ENCODE results near the gene GHRHR. TPM values are rescaled to one million over a fixed set of nuclear protein-coding genes. Genes with fewer than 3 reads are reported as not detected.

Gene GHRHR
- total RNA-seq, 4 donors from 2014 or later: not detected

DNA sequence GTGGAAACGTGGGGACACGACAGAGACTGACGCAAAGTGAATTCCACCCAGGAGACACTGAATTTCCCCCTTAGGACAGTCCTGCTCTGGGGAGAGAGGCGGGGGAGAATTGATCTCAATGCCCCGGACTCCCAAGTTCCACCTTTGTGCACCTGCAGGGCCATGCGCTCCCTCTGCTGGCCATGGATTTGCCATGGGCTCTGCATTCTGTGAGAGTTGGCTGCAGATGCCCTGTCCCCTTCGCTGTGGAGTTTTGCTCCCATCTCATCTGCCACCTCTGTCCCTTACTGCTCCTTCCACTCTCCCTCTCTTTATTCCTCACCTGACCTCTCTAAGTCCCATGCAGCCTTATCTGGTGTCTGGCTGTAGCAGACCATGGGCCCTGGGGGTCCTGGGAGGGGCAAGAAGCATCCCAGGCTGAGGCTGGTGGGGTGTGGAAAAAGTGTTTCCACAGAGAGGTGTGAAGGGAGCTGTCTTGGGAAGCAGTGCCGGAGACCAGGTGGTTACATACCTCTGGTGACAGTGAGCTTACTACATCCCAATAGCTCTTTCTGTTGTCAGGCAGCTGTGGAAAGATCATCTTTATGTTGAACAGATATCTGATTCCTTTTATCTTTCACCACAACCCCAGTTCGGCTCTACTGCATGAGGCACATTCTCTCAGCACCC, 14.3 kb downstream of the GHRHR start:
- TF ChIP-seq, protein P1, sequence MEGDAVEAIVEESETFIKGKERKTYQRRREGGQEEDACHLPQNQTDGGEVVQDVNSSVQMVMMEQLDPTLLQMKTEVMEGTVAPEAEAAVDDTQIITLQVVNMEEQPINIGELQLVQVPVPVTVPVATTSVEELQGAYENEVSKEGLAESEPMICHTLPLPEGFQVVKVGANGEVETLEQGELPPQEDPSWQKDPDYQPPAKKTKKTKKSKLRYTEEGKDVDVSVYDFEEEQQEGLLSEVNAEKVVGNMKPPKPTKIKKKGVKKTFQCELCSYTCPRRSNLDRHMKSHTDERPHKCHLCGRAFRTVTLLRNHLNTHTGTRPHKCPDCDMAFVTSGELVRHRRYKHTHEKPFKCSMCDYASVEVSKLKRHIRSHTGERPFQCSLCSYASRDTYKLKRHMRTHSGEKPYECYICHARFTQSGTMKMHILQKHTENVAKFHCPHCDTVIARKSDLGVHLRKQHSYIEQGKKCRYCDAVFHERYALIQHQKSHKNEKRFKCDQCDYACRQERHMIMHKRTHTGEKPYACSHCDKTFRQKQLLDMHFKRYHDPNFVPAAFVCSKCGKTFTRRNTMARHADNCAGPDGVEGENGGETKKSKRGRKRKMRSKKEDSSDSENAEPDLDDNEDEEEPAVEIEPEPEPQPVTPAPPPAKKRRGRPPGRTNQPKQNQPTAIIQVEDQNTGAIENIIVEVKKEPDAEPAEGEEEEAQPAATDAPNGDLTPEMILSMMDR (IDR thresholded peaks at IDR 0.05; ENCODE audit: low read depth): no peak

DNA sequence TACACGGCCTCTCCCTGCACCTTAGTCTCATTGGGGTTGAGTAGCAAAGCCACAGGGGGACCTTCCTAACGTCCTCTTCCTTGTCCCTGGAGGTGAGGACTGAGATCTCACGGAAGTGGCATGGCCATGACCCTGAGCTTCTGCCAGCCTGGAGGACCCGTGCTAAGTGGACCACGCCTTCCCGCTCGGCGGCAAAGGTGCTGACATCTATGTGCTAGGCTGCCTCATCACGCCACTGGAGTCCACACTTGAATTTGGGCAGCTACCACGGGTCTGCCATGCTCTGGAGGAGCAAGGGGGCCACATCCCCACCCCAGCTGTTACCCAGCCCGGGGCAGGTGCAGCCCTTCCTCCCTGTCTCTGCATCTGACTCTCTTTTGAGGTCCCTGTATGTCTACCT, 15.3 kb downstream of the GHRHR start:
- TF ChIP-seq, protein P1 (IDR thresholded peaks at IDR 0.05; ENCODE audit: low read depth): no peak

DNA sequence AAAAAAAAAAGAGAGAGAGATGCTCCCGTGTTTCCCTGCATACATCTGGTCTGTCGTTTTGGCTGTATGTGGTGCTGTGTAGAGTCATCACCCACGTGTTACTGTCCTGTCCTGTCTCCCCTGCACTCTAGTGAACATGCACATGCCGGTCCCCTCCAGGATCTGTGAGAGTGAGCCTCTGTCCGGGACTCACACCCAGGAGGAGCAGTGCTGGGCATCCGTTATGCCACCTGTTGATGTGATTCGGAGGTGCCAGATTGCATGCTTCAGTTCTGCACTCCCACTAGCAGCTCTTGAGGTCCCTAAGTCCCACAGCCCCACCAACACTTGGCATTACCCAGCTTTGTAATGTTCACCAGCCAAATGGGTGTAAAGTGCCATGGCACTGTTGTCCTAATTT, 16.4 kb downstream of the GHRHR start:
- TF ChIP-seq, protein P1 (IDR thresholded peaks at IDR 0.05; ENCODE audit: low read depth): no peak

DNA sequence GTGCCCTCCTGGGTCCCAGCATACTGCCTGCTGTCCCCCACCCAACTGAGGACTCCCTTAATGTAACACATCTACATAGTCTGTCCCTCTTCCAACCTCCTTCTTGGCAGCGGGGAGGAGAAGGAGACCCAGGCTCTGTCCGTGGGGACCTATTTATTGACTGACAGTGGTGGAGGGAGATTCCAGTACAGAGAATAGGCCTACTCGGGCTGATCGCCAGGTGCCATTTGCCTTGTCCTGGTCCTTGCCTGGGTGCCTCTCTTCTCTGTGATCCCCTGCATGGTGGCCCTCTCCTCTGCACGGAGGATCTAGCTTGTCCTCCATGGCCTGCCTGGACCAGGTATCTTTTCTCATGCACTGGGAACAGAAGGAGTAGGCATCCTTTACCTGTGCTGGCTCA, 17.0 kb downstream of the GHRHR start:
- TF ChIP-seq, protein P1 (IDR thresholded peaks at IDR 0.05; ENCODE audit: low read depth): no peak

DNA sequence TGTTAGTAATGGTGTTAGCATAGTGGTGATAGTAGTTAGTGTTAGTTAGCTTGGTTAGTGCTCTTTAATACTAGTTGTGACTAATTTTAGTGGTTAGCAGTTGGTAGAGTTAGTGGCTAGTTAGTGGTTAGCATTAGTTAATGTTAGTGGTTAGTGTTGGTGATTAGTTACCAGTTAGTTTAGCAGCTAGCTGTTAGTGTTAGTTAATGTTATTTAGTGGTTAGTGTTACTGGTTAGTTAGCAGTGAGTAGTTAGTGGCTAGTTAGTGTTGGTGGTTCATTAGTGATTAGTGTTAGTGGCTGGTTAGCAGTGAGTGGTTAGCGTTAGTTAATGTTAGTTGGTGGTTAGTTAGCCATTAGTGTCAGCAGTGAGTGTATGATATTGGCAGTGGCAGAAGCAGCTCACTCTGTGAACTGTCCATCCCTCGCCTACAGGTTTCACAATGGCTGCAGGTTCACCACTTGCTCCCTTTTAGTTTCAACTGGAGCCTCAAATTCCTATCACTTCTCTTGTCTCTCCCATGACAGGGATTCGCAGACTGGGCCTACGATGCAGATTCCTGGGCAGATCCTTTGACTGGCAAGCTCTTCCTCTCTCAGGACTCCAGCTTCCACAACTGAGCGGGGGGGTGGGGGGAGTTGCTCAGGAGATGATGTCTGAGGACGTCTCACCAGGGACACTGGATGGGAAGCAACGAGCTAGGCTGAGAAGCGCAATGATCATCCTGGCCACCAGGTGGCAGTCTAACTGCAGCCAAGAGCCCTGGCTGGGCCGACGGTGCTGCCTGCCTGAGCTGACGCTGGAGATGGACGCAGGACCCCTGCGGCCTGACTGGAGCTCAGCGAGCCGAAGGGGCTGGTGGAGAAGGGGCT, 19.5 kb downstream of the GHRHR start:
- TF ChIP-seq, protein P1 (IDR thresholded peaks at IDR 0.05; ENCODE audit: low read depth): no peak

DNA sequence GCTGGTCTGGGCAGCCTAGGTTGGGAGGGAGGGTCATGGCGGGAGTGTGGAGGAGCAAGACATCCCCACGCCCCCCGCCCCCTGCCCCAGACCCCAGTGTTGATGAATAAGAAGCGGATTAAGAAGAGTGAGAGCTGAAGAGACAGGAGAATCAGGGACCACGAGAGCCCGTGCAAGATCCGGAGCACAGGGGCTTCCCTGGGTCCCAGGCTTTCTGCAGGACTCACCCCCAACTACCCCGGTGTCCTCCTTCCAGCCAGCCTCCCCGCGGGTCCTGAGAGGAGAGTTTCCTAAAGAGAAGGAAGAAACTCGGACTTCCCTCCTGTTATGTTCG, 20.1 kb downstream of the GHRHR start:
- TF ChIP-seq, protein P1 (IDR thresholded peaks at IDR 0.05; ENCODE audit: low read depth): no peak

DNA sequence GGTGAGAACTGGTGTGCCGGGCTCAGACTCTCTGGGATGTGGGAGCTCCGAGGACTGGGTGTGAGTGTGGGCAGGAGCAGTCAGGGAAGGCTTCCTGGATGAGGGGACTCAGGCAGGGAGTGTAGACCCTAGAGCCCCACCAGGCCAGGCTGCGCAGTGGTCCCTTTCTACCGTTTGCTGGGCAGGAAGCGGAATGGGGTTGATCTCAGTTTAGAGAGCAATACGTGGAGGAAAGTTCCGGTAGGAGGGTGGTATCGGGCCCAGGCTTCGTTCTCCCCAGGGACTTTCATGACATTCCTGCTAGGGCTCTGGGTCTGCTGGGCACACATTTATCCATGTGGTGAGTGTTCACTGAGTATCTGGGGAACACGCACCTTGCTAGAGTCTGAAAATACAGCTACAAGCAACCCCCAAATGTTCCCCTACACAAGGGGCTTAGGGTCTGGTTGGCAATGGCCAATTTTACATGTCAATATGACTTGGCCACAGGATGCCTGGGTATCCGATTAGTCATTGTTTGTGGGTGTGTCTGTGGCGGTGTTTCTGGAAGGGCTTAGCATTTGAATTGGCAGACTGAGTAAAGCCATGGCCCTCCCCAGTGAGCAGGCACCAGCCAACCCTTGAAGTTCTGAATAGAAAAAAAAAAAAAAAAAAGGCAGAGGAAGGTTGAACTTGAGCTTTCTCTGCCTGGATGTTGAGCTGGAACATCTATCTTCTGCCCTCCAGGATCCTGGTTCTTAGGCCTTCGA, 20.8 kb downstream of the GHRHR start:
- TF ChIP-seq, protein P1 (IDR thresholded peaks at IDR 0.05; ENCODE audit: low read depth): no peak
